Breast epithelium (tissue), 4 donors: ENCODE results near the gene ZDHHC24. TPM values are rescaled to one million over a fixed set of nuclear protein-coding genes. Genes with fewer than 3 reads are reported as not detected.

ENCODE experiments used
- DNase-seq, 2 donors: peaks; one replicate each; pipeline ENCODE4 v3.0.0-alpha.2; 2019; ENCODE audit warnings: low spot score in 2 of 2
- H3K27ac ChIP-seq, 2 donors: fragments of 200-600 bp; sonication (generic) in 1 of 2; one replicate each; pipeline ENCODE4 v1.5.1; 2016 to 2019; ENCODE audit warnings: mild to moderate bottlenecking in 1 of 2
- H3K27me3 ChIP-seq, 2 donors: fragments of 200-600 bp; sonication (generic) in 1 of 2; one replicate each; pipeline versions ENCODE4 v1.5.1 to v1.6.0; 2017 to 2019; ENCODE audit warnings: control low read depth in 1 of 2, mild to moderate bottlenecking in 1 of 2
- H3K36me3 ChIP-seq: fragments of 200-600 bp; one replicate; pipeline ENCODE4 v1.5.1; 2019
- H3K4me1 ChIP-seq, 2 donors: fragments of 200-600 bp; sonication (generic); one replicate each; pipeline ENCODE4 v1.5.1; 2016 to 2019; ENCODE audit warnings: control low read depth in 1 of 2
- H3K4me3 ChIP-seq, 3 donors: fragments of 200-600 bp; sonication (generic); 1 replicate in 2 of 3; 2 replicates in 1 of 3; pipeline ENCODE4 v1.5.1; 2016 to 2019; ENCODE audit warnings: mild to moderate bottlenecking in 3 of 3, moderate library complexity in 2 of 3
- H3K9me3 ChIP-seq, 2 donors: fragments of 200-600 bp; sonication (generic) in 1 of 2; one replicate each; pipeline ENCODE4 v1.5.1; 2016 to 2019; ENCODE audit warnings: control low read depth in 1 of 2
- CTCF ChIP-seq, 3 donors: fragments of 450-650 bp; IDR thresholded peaks; one replicate each; pipeline ENCODE4 v1.5.1; 2016 to 2017; ENCODE audit warnings: antibody characterized with exemption in 3 of 3, mild to moderate bottlenecking in 3 of 3, moderate library complexity in 3 of 3
- POLR2A ChIP-seq: fragments of 450-650 bp; IDR thresholded peaks from one replicate; pipeline ENCODE4 v1.6.1; 2016; ENCODE audit warnings: antibody characterized with exemption, mild to moderate bottlenecking, moderate library complexity
- POLR2AphosphoS5 ChIP-seq, 3 donors: sonication (generic); formaldehyde crosslinking; IDR thresholded peaks; one replicate each; pipeline ENCODE4 v1.6.1; 2017; ENCODE audit warnings: antibody characterized with exemption in 3 of 3
- intact Hi-C: fragments of 100-400 bp; cut with DNase I; formaldehyde crosslinking; loops from one replicate; pipeline ENCODE4 v1.15.1; 2023; ENCODE audit warnings: low total_unique reads
- total RNA-seq, 3 donors: library from RNA; depleted of rRNA; stranded (reverse); fragments of >200 nt; gene quantifications; one replicate each; pipeline ENCODE4 v1.1.0, GENCODE V29; 2016

ZDHHC24 gene
- total RNA-seq, 3 donors from 2014 or later: 12.9 to 20.0 (median 14.1) TPM

- Histone ChIP-seq H3K36me3 (no peaks in the 10 kb centered on the region), H3K9me3 (no peaks in the 10 kb centered on the region), H3K4me1 (no peaks in the 10 kb centered on the region), H3K27me3 (no peaks in the 10 kb centered on the region), H3K27ac (no peak overlapping the region), H3K4me3 (no peak overlapping the region)
- DNase-seq: no peak
- intact Hi-C loops: no loop called here
- no peak for TF ChIP-seq POLR2A
- no peak for TF ChIP-seq CTCF (IDR thresholded peaks at IDR 0.05)
- TF ChIP-seq POLR2AphosphoS5 (IDR thresholded peaks at IDR 0.05): no peak
Measured at GRCh38 chr11:66529069-66529468, 16.8 kb downstream of the ZDHHC24 start.

GRCh38 chr11:66524304-66525040, 21.4 kb downstream of the ZDHHC24 start:
- Histone ChIP-seq H3K4me1 (no peaks in the 10 kb centered on the region), H3K36me3 (no peaks in the 10 kb centered on the region), H3K9me3 (no peaks in the 10 kb centered on the region), H3K27me3 (no peaks in the 10 kb centered on the region), H3K27ac (no peak overlapping the region), H3K4me3 (no peak overlapping the region)
- intact Hi-C loops: no loop called here
- no peak for DNase-seq
- TF ChIP-seq POLR2A (no peak), CTCF (IDR thresholded peaks at IDR 0.05) (no peak), POLR2AphosphoS5 (IDR thresholded peaks at IDR 0.05) (no peak)

GRCh38 chr11:66523611-66524010, 22.2 kb downstream of the ZDHHC24 start:
- no peak for DNase-seq
- Histone ChIP-seq H3K4me3 (no peak overlapping the region), H3K4me1 (no peaks in the 10 kb centered on the region), H3K36me3 (no peaks in the 10 kb centered on the region), H3K9me3 (no peaks in the 10 kb centered on the region), H3K27ac (no peak overlapping the region), H3K27me3 (no peaks in the 10 kb centered on the region)
- TF ChIP-seq CTCF (IDR thresholded peaks at IDR 0.05): no peak
- TF ChIP-seq POLR2AphosphoS5 (IDR thresholded peaks at IDR 0.05): no peak
- no peak for TF ChIP-seq POLR2A
- intact Hi-C loops: no loop called here

GRCh38 chr11:66510990-66511339, 34.9 kb downstream of the ZDHHC24 start:
- peak overlapping the region in 1 of 2 donors; percentile 69 for H3K27ac ChIP-seq
- intact Hi-C loops: no loop called here
- DNase-seq: no peak
- no peaks in the 10 kb centered on the region for H3K36me3 ChIP-seq
- no peaks in the 10 kb centered on the region for H3K27me3 ChIP-seq
- peak overlapping the region; percentile 76 to 89 (median 78) for H3K4me3 ChIP-seq
- no peaks in the 10 kb centered on the region for H3K4me1 ChIP-seq
- TF ChIP-seq CTCF (IDR thresholded peaks at IDR 0.05) (no peak), POLR2A (no peak)
- H3K9me3 ChIP-seq: no peaks in the 10 kb centered on the region

- peak within 1 kb of the TSS; percentile 76 to 89 (median 78) for H3K4me3 ChIP-seq
- H3K4me1 ChIP-seq: no peaks in the 10 kb centered on the region
- no peak for TF ChIP-seq POLR2A
- TF ChIP-seq CTCF (IDR thresholded peaks at IDR 0.05): no peak
- peak; percentile 61 to 77 (median 76) for TF ChIP-seq POLR2AphosphoS5 (IDR thresholded peaks at IDR 0.05)
Measured at GRCh38 chr11:66510271-66510989, 35.4 kb downstream of the ZDHHC24 start, which contains the start of gene BBS1. BBS1 (plus strand) TSS chr11:66510635; CDS start chr11:66510660, 25 bp downstream.

More at GRCh38 chr11:66510271-66510989, 35.4 kb downstream of the ZDHHC24 start, which contains the start of gene BBS1:
- intact Hi-C loops: no loop called here
- H3K36me3 ChIP-seq: no peaks in the 10 kb centered on the region
- DNase-seq: peak; percentile 76 to 89
- H3K9me3 ChIP-seq: no peaks in the 10 kb centered on the region
- H3K27me3 ChIP-seq: no peaks in the 10 kb centered on the region
- peak within 1 kb of the TSS; percentile 56 to 69 for H3K27ac ChIP-seq
